ENCODE measurements around the gene PDIA5.

GRCh38 chr3:123138839-123139444 is 72.1 kb downstream of the PDIA5 start:
- no peak for TF ChIP-seq CTCF (IDR thresholded peaks at IDR 0.05; ENCODE audit: low read depth, low read length, poor library complexity, severe bottlenecking)
- no peak for TF ChIP-seq EZH2phosphoT487 (IDR thresholded peaks at IDR 0.05; ENCODE audit: borderline replicate concordance, low read length)
